ENCODE results near the gene PLEKHG5.
"Not testable (repeated sequence)": the region's sequence is repeated elsewhere in the genome, so short reads cannot be mapped to it uniquely, and the experiment has no call there.

PLEKHG5 gene

DNA sequence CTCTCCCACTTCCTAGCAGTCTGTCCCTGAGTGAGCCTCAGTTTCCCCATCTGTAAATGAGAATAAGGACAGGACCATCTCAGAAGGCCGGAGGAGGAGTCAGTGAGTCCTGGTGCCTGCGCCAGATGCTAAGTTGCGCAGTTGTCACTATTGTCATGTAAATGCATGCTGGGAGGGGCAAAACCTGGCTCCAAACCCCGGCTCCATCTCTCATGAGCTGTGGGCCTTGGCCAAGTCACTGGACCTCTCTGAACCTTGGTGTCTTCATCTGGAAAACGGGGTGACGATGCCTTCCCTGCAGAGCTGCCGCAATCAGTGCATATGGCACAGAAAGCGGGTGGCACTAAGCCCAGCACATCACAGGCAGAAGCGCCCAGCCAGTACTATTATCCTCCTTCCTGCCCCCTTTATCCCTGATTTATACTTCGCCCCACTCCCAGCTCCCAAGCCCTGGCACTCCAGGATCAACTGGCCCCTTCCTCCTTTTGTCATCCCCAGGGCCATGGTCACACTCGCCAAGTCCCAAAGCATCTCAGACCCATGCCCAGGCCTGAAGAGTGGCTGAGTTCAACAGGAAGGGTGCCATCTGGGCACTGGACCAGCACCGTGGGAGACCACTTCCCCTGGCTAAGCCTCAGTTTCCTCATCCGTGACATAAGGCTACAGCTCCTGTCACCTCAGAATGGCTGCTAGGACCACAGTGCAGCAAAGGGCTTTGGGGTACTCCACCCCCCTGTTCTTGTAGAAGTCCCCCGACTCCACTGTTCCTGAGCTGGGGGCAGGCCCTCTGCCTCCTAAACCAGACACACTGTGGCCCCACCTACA, 4.3 kb upstream of the PLEKHG5 start:
- no peak for DNase-seq (ENCODE audit: low spot score)

GRCh38 chr1:6495041-6495441, 3.6 kb upstream of the PLEKHG5 start:
- no peak for DNase-seq (ENCODE audit: low spot score)

- no peak for DNase-seq (ENCODE audit: low spot score)
Observed at GRCh38 chr1:6494627-6495026, 3.2 kb upstream of the PLEKHG5 start.

DNA sequence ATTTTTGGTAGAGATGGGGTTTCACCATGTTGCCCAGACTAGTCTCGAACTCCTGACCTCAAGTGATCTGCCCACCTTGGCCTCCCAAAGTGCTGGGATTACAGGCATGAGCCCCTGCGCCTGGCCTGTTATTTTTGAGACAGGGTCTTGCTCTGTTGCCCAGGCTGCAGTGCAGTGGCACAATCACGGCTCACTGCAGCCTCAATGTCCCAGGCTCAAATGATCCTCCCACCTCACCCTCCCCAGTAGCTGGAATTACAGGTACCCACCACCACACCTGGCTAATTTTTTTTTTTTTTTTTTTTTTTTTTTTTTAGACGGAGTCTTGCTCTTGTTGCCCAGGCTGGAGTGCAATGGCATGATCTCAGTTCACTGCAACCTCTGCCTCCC, 2.4 kb upstream of the PLEKHG5 start:
- DNase-seq (ENCODE audit: low spot score) = not testable (repeated sequence)

DNA sequence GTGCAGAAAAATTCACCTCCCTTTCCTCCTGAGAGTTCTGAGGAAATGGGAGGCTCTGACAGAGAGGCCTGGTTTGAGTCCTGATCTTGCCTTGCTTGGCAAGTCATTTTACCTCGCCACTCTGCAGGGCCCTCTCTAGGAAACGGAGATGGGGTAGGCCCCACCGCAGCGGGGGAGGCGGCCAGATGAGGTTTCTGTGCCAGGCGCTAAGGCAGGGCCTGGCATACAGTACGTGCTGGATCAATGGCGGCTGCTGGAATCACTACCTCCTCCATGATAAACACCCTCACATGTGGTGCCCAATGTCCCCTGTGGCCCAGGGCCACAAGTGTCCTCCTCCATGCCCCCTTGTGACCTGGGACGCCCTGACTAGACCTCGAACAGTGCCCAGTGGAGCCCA, 499 bp upstream of the PLEKHG5 start:
- DNase-seq (ENCODE audit: low spot score) = no peak

GRCh38 chr1:6491081-6491449, 402 bp downstream of the PLEKHG5 start:
- DNase-seq (ENCODE audit: low spot score) = no peak

DNA sequence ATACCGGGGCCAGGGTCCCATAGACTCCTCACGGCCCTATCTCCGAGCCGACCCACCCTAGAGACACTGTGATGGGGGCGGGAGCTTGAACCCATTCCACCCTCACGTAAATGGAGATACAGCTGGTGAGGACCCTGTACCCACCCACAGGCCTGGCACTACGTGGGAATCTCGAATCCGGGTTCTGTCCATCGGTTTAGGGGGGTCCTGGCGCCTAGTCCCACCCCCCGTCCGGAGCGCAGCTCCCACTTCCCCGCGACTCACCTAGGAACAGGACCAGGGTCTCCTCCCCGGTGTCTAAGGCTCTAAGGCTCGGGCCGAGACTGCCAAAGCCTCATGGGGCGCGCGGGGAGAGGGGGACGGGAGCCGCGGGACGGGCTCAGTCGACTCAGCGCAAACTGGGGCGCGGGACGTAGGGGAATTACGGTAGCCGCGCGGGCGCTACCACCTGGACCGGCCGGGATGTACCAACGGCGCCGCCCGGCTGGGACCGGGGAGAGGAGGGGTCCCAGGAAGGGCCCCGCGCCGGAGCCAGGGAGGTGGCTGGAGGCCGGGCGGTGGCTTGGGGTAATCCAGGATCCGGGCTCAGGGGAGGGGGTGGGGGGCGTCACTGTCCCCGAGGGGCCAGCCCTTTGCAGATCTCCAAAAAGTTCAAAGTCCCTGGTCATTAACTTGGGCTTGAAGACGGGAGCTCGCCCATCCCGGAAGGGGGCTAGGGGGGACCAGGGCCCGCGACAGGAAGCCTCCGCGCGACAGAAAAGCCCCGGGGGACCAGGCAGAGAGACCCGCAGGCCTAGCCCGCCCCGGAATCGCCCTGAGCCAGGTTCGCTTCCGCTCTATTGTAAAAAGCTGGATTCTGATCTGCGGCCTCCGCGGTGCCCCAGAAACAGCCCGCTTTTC, 1.0 kb downstream of the PLEKHG5 start:
- DNase-seq (ENCODE audit: low spot score) = peak; percentile 86

- peak; percentile 94 for DNase-seq (ENCODE audit: low spot score)
Observed at GRCh38 chr1:6489799-6490180, 1.7 kb downstream of the PLEKHG5 start.

DNA sequence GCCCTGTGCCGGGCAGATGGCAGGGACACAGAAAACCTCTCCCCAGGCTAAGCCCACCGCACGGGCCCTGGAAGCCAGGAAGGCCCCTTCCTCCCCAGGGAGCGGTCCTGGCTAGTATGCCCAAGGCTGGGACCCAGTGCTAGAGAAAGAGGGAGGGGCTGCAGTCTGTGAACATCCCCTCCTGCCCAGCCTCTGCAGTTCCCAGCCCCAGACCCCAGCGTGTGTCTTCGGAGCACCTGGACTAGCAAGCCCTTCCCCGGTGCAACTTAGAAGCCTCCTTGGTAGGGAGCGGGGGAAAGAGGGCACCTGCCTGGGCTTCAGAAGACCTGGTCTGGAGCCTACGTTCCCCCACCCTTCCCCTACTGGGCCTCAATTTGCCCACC, 2.1 kb downstream of the PLEKHG5 start:
- no peak for DNase-seq (ENCODE audit: low spot score)

- no peak for DNase-seq (ENCODE audit: low spot score)
Observed at GRCh38 chr1:6488602-6489382, 2.7 kb downstream of the PLEKHG5 start.

DNA sequence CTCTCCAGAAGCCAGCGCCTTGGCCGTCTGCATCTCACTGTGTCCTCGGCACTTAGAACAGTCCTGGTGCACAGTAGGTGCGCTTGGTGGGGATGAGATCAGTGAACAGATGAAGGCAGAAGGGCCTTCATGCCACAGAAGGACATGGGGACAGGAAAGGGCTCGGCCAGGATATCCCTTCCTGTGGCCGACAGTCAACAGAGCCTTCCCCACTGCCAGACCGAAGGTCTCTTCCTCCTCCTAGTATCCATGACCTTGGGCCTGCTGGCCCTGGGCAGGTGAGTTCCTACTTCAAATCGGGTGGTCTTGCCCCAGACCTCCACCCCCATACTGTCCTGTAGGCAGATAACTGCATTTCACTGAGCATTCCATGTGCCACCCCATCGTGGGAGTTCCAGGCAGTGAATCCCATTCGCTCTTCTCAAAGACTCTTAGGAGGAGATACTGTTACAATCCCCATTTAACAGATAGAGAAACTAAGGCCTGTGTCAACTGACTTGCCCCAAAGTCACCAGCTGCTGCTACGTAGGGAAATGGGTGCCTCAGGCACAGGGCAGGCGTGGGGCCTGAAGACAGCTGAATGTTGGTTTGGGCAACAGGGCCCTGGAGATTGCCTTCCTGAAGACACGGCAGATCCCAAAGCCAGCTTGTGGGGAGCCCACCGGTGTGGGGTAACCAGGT, 3.5 kb downstream of the PLEKHG5 start:
- DNase-seq (ENCODE audit: low spot score) = no peak

GRCh38 chr1:6486433-6487011, 4.9 kb downstream of the PLEKHG5 start:
- DNase-seq (ENCODE audit: low spot score) = peak; percentile 94

GRCh38 chr1:6485168-6486101, 6.0 kb downstream of the PLEKHG5 start:
- DNase-seq (ENCODE audit: low spot score) = peak; percentile 56

- DNase-seq (ENCODE audit: low spot score) = no peak
Observed at GRCh38 chr1:6484826-6485167, 6.7 kb downstream of the PLEKHG5 start.

DNA sequence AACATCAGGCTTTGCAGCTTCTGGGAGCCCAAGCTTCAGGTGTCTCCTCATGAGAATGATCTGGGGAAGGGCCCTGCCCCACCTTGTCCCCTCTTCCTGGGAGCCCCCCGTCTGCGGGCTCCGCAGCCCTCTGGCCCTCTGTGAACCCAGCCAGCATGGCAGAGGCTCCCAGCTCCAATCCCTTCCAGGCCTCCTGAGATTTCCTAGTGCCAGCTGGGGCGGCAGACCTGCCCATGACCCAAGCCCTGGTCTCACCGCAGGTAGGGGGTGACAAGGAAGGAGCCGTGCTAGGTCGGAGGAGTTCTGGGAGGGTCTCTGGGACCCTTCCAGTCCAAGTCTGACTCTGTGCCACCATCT, 7.7 kb downstream of the PLEKHG5 start:
- DNase-seq (ENCODE audit: low spot score) = no peak

DNA sequence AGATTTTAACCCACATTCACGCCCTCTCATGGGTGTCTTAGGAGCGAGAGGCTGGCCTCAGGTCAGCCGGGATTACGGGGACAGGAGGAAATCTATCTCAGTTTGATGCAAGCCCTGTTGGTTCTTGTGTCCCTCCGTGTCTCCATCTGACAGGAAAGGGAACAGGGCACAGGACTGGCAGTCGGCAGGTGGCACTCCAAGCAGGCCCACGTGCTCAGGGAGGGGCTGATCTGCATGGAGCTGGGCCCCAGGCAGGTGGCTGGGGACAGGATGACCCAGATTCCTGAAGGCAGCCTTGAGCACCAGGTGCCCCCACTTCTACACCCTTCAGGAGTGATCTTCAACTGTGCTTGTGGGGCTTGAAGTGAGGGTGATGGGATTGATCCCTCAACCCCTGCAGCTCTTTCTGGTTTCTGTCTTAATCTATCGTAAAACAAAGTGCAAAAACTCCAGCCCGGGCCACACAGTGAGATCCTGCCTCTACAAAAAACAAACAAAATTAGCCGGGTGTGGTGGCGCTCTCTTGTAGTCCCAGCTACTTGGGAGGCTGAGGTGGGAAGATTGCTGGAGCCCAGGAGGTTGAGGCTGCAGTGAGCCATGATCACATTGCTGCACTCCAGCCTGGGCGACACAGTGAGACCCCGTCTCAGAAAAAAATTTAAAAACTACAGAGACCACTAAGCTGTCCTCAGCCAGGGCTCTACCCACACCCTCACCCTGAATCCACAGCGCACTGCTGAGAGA, 8.3 kb downstream of the PLEKHG5 start:
- DNase-seq (ENCODE audit: low spot score) = no peak

- no peak for DNase-seq (ENCODE audit: low spot score)
Observed at GRCh38 chr1:6481820-6482219, 9.6 kb downstream of the PLEKHG5 start.

DNA sequence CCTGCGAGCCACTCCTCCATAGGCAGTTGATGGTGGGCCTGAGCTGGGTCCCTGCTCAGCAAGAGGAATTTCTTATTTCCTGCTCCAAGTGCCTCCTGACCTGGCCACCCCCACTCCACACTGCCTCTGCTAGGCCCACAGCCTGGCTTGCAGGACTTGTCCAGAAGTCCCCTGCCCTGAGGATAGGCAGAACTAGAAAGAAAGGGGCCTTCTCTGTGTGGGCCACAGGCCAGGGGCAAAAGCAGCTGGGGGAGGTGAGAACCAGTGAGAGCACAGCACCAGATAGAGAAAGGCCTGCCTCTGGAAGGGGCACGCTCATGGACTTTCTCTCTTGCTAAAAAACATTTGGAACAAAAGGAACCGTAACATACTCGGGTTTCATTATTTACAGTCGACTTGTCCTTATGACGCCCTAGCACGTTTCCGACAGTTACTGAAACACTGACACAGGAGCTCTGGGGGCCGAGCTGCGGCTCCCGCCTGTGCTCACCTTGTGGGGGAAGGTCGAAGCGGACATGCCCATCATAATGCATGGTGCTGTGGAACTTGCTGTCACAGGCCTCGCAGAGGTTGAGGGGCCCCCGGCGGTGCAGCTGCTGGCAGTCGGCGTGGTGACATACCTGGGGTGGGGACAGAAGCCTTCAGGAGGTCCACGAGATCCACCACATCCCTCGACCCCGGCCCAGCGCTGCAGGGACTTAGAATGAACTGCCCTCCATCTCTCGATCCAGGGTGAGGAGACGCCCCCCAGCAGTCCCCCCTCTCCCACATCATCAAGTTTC, 14.2 kb downstream of the PLEKHG5 start:
- DNase-seq (ENCODE audit: low spot score) = no peak

GRCh38 chr1:6476483-6476882, 15.0 kb downstream of the PLEKHG5 start:
- DNase-seq (ENCODE audit: low spot score) = no peak
